Gastrocnemius medialis (tissue), 4 donors: ENCODE results near the gene TM4SF20.

Experiments used
- CTCF ChIP-seq, 5 experiments: fragments of 450-650 bp in 3 of 5; fragments of 200-600 bp in 2 of 5; sonication (generic) in 2 of 5; IDR thresholded peaks in 4 of 5; conservative IDR thresholded peaks in 1 of 5; 1 replicate in 4 of 5; 2 replicates in 1 of 5; pipeline ENCODE4 v1.5.1; 2016 to 2019; ENCODE audit warnings: antibody characterized with exemption in 5 of 5, mild to moderate bottlenecking in 3 of 5, moderate library complexity in 3 of 5
- POLR2A ChIP-seq, 2 donors: fragments of 450-650 bp; IDR thresholded peaks; one replicate each; pipeline ENCODE4 v1.6.1; 2017; ENCODE audit warnings: antibody characterized with exemption in 2 of 2, mild to moderate bottlenecking in 2 of 2, moderate library complexity in 2 of 2

DNA sequence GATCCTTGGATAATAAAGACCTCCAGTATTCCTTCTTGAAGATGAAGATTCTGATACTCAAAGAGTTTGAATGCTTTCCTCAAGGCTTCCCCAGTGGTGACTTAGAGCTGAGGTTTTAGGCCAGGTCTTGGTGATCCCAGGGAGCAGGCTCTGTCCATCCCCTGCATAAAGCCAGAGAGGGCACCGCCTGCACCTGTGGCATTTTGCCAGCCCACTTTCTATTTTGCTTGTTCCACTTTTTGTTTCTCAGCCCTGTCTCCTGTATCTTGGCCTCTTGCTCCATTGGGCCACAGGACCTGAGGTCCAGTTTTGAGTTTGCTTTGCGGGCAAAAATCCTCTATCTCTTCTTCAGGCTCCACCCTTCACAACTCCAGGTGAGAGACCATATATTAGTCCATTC, 15.3 kb upstream of the TM4SF20 start:
- no peak for TF ChIP-seq CTCF (IDR thresholded peaks at IDR 0.05 in 4 of 5, conservative IDR thresholded peaks at IDR 0.05 in 1 of 5)
- no peak for TF ChIP-seq POLR2A (IDR thresholded peaks at IDR 0.05)
